Measurements from ENCODE around the gene KCTD18.

The KCTD18 gene

GRCh38 chr2:200486529-200486928, 23.3 kb downstream of the KCTD18 start:
- DNase-seq (ENCODE audit: low read depth in 2 of 2), result no peak

- no peak for DNase-seq (ENCODE audit: low read depth in 2 of 2)
These were observed 24.9 kb downstream of the KCTD18 start for GRCh38 chr2:200484934-200485333.

GRCh38 chr2:200483729-200484198, 26.1 kb downstream of the KCTD18 start:
- DNase-seq (ENCODE audit: low read depth in 2 of 2), result peak; percentile 15 to 24

GRCh38 chr2:200482194-200482593, 27.7 kb downstream of the KCTD18 start:
- no peak for DNase-seq (ENCODE audit: low read depth in 2 of 2)

- no peak for DNase-seq (ENCODE audit: low read depth in 2 of 2)
These were observed 30.1 kb downstream of the KCTD18 start for GRCh38 chr2:200479692-200480265.

- no peak for DNase-seq (ENCODE audit: low read depth in 2 of 2)
These were observed 32.2 kb downstream of the KCTD18 start for GRCh38 chr2:200477667-200478131.

- DNase-seq (ENCODE audit: low read depth in 2 of 2), result no peak
These were observed 33.0 kb downstream of the KCTD18 start for GRCh38 chr2:200476836-200477235.

- no peak for DNase-seq (ENCODE audit: low read depth in 2 of 2)
These were observed 34.1 kb downstream of the KCTD18 start for GRCh38 chr2:200475795-200476194.

- DNase-seq (ENCODE audit: low read depth in 2 of 2), result no peak
These were observed 36.9 kb downstream of the KCTD18 start for GRCh38 chr2:200472853-200473464.

- DNase-seq (ENCODE audit: low read depth in 2 of 2), result no peak
These were observed 37.8 kb downstream of the KCTD18 start for GRCh38 chr2:200471928-200472645.

GRCh38 chr2:200471324-200471848, 38.5 kb downstream of the KCTD18 start:
- peak in 1 of 2 donors; percentile 25 for DNase-seq (ENCODE audit: low read depth in 2 of 2)

- no peak for DNase-seq (ENCODE audit: low read depth in 2 of 2)
These were observed 39.6 kb downstream of the KCTD18 start for GRCh38 chr2:200470230-200470629.

- no peak for DNase-seq (ENCODE audit: low read depth in 2 of 2)
These were observed 40.1 kb downstream of the KCTD18 start for GRCh38 chr2:200469708-200470211.

GRCh38 chr2:200467806-200468681, 41.8 kb downstream of the KCTD18 start:
- no peak for DNase-seq (ENCODE audit: low read depth in 2 of 2)

- peak; percentile 18 to 38 for DNase-seq (ENCODE audit: low read depth in 2 of 2)
These were observed 43.1 kb downstream of the KCTD18 start for GRCh38 chr2:200466425-200467418.

- DNase-seq (ENCODE audit: low read depth in 2 of 2), result no peak
These were observed 46.4 kb downstream of the KCTD18 start for GRCh38 chr2:200463452-200463851.

- DNase-seq (ENCODE audit: low read depth in 2 of 2), result no peak
These were observed 47.8 kb downstream of the KCTD18 start for GRCh38 chr2:200461846-200462710.

GRCh38 chr2:200459101-200459500, 50.8 kb downstream of the KCTD18 start:
- no peak for DNase-seq (ENCODE audit: low read depth in 2 of 2)

- DNase-seq (ENCODE audit: low read depth in 2 of 2), result no peak
These were observed 53.3 kb downstream of the KCTD18 start for GRCh38 chr2:200456567-200456966.
